CD4-positive, alpha-beta T cell treated with Interleukin-15 for 4 hours (primary cell): ENCODE results near the gene CSRP1.
A peak's percentile ranks its signal among the peaks of the same experiment; 100 is the strongest.
"Not testable (repeated sequence)": the region's sequence is repeated elsewhere in the genome, so short reads cannot be mapped to it uniquely, and the experiment has no call there.

ENCODE experiments used
- DNase-seq: peaks from one replicate; pipeline ENCODE4 v3.0.0-alpha.2; 2020; ENCODE audit warnings: low spot score

The CSRP1 gene

DNA sequence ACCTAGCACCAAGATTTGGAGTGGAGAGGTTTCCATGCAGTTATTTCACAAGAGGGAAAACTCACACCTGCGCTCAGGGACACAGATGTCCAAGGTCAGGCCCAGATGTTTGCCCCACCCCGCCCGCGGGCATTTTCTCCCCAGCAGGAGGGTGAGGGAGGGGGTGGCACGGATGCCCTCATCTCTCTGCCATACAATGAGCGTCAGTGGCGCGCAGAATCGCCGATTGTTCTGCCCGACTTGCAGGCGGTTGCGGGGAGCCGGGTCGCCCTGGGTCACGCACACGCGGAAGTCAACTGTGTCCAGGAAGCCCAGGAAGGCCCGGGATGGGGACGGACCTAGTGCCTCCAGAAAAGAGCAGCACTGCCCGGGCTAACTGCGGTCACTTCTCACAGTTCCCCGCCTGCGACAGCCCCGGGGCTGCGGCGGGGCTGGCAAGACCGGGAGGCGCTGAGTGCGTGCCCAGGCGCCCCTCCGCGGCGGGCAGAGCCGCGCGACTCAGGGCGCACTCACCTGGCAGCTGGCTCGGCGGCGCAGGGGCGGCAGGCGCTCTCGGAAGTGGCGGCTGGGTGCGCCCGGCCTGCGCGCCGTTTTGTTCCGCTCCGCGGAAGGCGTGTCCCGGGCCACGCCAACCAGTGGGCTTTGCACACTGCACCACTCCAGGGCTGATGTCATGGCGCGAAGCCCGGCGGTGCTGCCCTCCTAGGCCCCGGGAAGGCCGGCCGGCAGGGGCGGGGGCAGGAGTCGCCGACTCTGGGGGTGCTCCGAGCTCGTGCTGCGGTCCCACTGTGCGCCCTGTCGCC is at the start of gene CSRP1:
CSRP1 (minus strand) TSS at position 567 of the 803 bp plus-strand sequence. CDS start 10,820 bp downstream, outside the sequence.
- DNase-seq: peak; percentile 80

DNA sequence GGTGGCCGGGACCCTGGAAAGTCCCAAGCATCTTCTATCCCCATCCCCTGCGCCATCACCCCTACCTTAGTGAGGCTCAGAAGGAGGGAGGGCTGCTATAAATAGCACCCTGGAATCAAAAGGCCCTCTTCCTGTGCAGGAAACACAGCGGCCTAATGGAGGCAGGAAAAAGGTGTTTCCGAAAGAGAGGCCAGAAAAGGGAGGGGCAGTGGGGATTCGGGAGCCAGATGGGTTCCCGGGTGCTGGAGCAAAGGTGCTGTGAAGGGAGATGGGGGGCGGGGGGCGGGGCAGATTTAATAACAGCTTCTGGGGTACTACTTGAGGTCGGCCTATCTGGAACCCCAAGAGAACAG is 48.6 kb upstream of the CSRP1 start:
- no peak for DNase-seq

DNA sequence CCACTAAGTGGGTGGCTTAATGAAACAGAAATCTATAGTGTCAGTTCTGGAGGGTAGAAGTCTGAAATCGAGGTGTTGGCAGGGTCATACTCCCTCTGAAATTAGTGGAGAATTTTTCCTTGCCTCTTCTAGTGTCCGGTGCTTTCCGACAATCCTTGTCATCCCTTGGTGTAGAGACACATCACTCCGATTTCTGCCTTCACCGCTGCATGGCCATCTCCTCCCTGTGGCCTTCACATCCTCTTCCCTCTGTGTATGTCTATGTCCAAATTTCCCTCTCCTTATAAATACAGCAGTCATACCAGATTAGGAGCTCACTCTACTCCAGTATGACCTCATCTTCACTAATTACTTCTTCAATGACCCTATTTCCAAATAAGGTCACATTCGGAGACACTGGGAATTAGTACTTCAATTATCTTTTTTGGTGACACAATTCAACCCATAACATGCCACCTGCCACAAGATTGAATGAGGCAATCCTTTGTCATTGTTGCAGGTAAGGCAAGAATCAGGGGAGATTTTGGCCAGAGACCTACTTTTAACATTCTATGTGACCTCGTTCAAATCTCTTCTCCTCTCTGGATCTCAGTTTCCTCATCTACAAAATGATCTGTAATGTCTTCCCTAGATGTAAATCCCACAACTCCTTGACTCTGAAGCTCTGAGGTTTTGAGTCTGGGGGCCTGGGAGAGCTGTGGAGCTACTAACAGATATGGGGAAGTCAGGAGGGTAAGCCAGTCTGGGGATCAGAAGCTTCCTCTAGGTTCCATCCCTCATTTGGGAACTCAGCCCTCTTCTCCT is 48.1 kb upstream of the CSRP1 start:
- no peak for DNase-seq

DNA sequence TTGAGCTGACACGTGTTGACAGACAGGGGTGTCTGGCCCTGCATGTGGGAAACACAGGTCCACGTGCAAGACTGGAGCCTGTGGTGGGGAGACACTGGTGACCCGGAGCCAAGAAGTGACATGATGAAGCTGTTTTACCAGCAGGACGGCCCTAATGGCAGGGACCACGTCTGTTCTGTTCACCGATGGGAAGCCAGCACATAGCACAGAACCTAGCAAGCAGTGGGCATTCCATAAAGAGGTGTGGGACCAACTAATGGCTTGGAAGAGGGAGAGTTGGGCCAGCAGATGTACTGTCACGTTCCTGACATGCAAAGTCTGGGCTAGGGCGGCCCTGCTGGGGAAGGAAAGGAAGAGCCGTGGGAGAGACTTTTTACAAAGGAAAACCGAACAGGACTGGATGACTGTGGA is 47.3 kb upstream of the CSRP1 start:
- no peak for DNase-seq

DNA sequence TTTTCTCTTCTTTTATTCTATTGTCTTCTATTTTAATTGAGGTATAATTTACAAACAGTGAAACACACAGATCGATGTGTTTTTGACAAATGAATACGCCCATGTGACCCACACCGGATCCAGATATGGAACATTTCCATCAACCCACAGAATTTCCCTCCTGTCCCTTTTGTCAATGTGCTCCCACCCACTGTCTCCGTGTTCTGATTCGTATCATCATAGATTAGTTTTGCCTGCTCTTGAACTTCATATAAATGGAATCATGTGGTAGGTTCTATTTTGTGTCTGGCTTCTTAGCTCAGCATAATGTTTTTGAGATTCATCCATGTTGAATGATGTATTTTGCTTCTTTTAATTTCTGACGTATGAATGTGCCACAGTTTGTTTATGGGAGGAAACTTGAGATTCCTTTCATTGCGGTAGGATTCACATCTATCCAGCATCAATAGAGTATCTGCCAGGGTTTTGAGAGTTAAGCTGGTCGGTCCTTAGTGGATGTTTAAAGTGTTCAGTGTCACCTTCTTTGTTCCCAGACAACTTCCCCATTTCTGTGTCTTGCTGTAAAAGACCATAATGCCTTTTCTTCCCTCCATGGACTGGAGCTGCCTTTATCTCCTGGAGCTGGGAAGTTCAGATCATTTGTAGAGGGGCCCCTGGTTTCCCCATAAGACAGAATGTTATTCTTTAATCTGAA is 46.7 kb upstream of the CSRP1 start:
- DNase-seq: no peak

DNA sequence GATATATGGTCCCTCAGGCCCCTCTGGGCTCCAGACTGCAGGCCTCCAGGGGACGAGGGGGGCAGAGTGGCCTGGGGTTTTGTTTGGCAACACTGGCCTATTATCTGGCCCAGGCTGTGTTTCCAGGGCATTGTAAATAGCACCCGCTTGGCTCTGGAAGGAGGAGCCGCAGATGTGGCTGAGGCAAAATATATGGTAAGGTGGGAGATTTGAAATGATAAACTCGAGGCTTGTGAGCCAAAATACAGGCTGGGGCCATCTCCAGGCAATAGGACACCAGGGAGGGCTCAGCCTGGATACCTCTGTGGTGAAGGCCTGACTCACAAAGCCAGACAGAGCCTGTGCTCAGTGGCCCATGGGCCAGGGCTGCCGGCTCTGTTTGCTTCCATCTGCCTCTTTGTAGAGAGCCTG is 46.0 kb upstream of the CSRP1 start:
- no peak for DNase-seq

DNA sequence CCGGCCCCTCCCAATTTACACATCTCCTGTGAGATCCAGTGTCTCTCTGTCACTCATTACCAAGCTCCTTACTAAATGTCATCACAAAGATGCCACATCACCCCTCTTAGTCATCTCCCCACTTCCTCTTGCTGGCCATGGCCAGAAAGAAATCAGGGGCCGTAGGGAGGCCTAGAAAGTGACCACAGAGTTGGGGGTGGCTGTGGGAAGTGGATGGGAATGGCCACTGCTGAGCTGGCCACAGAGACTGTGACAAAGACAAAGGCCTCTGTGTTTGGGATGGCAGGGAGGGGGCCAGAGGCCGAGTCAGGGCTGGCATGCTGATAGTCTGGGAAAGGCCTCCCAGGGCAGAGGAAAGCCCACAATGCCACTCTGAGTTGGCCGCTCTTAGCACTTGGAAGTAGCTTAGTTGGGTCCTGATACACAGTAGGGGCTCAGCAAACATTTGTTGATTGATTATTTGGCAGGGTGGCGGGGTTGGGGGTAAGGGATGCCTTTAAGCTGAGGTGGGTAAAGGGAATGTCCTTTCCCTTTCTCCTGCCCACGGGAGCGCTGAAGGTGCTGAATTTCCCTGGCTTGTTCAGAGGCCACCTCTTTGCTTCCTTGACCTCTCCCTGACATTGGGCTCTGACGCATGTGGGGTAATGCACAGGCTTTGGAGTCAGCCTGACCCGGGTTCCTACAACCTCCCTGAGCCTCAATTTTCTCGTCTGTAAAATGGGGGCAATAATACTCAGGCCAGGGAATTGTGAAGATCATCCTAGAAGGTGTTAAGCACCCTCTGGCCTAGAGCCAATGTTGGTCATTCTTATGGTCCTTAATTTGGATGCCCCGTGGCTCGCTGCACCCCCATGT is 45.2 kb upstream of the CSRP1 start:
- DNase-seq: no peak

DNA sequence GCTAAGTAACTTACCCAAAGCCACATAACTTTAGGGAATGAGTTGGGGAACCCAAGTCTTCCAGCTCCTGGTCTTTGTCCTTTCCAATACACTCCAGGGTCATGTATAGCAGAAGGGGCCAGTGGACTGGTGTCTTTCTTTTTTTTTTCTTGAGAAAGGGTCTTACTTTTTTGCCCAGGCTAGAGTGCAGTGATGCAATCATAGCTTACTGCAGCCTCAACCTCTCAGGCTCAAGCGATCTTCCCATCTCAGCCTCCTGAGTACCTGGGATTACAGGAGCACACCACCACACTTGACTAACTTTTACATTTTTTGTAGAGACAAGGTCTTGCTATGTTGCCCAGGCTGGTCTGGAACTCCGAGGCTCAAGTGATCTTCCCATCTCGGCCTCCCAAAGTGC is 44.2 kb upstream of the CSRP1 start:
- DNase-seq: no peak

DNA sequence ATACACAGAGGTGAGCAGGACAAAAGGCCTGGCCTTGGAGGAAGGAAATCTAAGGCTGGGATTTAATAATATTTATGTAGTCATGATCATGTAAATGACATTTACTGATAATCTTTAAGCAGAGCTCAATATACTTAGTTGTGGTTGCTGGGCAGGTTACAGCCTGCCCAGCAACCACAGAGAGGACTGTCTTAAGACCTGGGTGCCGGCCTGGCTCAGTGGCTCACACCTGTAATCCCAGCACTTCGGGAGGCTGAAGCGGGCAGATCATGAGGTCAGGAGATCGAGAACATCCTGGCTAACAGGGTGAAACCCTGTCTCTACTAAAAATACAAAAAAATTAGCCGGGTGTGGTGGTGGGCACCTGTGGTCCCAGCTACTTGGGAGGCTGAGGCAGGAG is 42.6 kb upstream of the CSRP1 start:
- DNase-seq: not testable (repeated sequence)

DNA sequence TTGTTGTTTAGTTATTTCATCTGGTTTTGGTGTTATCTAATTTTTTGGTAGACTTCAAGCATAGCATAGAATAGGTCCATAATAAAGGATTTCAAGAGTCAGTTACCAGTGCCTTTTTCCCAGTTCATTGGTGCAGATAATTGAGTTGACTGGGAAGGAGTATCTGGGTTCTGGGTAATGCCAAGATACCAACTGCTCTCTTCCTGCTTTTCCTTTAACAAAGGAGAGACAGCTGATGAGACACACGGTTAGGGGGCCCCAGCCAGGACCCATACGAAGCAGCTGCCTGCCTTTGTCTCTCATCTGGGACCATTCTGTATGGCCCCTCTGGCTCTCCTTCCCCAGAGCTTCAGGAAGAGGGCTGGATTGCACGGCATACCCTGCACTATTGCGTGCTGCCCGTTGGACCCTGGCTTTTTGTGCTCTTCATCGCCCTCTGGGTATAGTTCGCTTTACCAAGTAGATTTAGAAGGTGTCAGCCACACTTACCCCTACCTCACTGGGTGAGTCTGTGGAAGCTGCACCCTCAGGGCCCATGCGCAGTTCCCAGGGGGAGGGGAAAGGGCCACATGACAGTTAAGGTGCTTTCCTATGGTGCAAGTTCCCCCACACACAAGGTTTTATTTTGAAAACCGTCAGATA is 39.0 kb upstream of the CSRP1 start:
- no peak for DNase-seq

DNA sequence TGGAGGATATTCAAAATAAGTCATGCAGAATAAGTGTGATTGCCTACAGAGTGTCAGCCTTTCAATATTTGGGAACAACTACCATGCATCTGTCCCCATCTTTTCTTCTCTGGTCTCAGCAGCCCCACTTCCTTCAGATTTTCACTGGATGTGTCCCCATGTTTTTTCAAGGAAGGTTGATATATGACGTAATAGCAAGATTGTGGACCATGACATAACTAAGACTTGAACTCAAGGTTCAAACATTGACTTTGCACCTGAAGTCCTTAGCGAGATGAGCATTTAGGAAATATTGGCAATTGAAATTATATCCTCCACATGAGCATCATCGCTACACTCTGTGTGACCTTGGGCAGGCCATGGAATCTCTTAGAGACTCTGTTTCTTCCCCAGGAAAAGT is 37.8 kb upstream of the CSRP1 start:
- DNase-seq: no peak

DNA sequence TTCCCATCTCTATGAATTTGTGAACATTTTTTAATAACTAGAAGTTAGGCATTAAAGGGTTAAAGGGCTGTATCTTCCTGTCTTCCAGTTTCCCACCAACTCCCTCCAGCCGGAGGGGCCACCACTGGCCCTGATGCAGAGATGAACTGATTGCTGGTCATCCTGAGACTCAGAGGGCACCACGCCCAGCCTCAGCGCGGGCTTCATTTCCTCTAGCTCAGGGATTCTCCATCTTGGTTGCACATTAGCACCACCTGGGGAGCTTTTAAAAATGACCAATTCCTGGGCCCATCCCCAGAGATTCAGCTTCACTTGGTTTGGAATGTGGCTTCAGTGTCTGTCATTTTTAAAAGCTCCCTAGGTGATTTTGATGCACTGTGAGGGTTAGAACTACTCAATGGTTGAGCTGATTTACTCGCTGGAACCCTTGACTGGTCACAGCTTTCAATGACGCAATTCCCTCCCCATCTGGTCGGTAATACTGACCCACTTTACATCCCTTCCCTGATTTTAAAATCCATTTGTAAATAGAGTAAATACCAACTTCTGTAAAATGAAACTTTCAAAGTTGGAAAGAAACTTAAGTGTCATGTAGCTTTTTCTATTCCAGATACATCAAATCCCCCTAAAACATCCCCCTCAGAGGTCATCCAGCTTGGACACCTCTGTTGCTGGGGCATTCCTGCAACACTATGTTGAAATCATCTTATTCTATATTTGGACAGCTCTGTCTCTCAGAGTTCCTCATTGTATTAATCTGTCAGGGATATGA is 37.1 kb upstream of the CSRP1 start:
- no peak for DNase-seq

DNA sequence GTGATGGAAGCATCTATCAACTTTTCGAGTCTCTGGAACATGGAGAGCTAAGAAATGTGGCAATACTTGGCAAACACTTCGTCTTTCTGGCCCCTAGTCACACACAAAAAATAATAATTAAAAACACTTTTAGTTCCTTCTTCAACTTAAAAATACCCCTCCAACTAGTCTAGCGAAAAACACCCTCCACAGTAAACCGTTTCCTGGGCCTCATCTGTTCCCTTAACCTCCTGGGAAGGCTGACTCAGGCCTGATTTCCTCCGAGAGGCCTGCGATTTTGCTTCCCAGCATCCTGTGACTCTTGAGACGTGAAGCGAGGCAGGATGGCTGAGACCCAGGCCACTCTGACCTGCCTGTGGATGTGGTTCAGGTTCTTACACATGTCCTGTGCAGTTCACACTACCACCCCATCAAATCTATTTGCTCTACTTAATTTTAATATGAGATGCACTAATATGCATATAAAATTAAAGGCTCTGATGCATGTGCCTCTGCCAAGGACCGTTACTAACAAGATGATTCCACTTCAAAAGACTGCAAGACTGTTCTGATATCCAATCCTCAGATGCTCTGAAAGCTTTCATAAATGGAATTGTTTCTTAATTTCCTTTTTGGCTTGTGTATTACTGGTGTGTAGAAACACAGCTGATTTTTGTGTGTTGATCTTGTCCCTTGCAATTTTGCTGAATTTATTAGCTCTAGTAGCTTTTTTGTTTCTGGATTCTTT is 35.5 kb upstream of the CSRP1 start:
- DNase-seq: no peak

DNA sequence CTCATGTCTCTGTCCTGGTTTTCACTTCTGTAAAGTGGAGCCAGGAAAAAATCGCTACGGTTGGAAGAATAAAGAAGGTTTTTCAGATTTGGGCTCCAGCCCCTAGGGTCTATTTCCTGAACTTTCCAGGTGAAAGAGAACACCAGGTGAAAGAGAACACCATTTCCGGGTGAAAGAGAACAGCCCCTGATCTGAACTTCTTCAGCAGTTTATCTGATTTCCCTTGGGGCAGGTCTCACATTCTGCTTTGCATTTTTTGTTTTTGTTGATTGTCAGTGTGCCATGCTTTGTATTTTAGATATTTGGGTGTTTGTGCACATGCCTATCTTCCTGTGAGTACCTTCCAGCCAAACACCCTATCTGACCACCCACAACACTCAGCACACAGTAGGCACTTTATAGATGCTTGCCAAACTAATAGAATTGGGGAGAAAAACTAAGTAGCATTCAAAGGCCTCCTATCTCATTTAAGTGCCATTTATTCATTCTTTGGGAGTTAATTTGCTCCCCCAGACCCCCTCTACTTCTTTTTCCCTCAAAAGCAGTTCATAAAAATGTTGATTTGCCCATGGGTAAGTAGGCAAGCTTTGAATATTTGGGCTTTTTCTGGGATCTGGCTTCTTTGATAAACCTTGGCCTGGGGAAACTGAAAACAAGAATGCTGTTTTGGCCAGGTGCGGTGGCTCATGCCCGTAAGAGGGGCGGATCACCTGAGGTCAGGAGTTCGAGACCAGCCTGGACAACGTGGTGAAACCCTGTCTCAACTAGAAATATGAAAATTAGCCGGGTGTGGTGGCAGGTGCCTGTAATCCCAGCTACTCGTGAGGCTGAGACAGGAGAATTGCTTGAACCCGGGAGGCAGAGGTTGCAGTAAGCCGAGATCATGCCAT is 34.2 kb upstream of the CSRP1 start:
- DNase-seq: no peak

DNA sequence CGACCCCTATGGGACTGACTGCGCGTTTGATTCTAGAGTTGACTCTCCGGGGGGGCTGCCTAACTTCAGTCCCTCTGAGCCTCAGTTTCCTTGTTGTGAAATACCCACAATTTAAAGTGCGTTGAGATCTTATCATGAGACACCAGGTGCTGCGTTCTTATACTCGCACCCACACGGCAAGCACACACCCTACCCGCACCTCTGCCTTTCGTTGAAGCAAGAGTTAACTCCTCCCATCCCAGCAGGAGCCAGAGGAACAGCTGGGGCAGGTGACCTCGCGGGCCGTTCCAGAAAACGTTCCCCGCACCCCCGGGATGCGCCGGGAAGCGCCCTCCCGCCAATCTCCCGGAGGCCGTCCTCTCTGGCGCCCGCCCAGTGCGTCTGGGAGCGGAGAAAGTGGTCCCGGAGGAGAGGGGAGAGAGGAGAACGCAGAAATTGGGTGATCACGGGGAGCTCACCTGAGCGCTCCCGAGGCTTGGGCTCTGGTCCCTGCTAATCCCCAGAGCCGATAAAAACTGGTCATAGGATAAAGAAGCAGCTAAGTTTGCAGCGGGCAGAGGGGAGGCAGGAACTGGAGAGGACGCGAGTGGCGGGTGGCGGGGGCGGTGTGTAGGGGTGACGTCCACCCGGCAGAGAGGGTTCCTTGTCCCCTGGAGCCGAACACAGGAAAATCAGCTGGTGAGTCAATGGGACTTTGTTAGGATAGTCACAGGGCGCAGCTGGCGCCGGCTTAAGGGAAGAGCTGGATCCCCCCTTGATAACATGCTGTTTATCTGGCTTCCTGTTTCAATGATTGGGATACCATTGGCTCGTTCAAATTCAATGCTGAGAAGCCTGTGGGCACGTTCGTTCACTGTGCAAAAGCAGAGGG is 32.9 kb upstream of the CSRP1 start:
- no peak for DNase-seq

DNA sequence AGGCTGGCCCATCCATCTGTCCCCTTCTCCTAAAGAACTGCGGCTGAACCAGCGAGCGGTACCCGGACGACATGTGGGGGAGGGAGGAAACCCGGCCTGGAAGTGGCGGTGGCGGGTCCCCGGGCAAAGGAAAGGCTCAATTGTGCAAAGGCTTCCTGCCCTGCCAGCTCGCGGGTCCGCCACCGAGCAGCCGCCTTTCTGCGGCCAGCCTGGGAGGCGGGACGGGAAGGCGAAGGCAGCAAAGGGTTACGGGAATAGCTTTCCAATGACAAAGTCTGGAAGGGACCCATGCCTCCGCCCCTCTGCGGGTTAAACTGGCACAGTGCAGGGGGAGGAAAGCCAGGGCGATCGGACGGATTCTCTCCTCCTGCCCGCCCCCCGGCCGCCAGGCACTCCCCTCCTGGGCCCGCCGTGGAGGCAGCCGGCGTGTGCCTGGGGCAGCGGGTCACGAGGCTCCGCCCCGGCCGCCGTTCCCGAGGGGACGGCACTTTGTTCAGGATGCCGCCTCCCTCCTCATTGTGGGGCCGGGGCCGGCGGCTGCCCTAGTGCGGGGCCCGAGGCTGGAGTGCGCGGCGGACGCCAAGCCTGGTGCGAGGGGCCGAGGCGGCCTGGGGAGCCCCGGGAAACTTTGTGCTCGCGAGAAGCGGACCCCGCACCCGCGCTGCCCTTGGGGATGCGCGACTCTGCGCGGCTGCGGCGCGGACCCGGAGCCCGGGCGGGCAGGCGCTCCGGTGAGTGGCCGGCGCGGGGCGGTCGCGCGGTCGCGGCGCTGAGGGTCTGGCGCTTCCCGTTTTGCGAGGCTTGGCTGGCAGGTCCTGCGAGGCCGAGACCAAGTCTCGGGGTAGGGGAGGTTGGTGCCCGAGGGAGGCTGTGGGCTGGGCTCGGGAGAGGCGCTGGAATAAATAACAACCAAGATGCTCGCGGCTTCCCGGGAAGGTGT is 32.0 kb upstream of the CSRP1 start, which contains the start of gene NAV1:
NAV1 (plus strand) TSS at position 516 of the 940 bp plus-strand sequence. CDS start 83,758 bp downstream, outside the sequence.
- DNase-seq: no peak
